SU-DHL-6 (cell line): ENCODE measurements around the gene GLOD4.
"Not testable (repeated sequence)": the region's sequence is repeated elsewhere in the genome, so short reads cannot be mapped to it uniquely, and the experiment has no call there.

Experiments
- H2AFZ ChIP-seq: fragments of 200-600 bp; sonication (generic); 2 replicates; pipeline ENCODE4 v1.6.1; 2014; ENCODE audit warnings: low read depth, mild to moderate bottlenecking, moderate library complexity, mixed read lengths, antibody characterized with exemption, low read length; ENCODE audit not compliant: severe bottlenecking
- H3F3A ChIP-seq: fragments of 200-600 bp; shearing (Covaris generic); 2 replicates; pipeline ENCODE4 v1.6.0; 2016; ENCODE audit warnings: antibody characterized with exemption, mild to moderate bottlenecking; ENCODE audit not compliant: insufficient read depth
- H3K27ac ChIP-seq: fragments of 200-600 bp; sonication (generic); 2 replicates; pipeline ENCODE4 v1.5.1; 2016; ENCODE audit warnings: low read depth, mild to moderate bottlenecking, low read length, moderate library complexity, mixed read lengths
- H3K27me3 ChIP-seq: fragments of 200-600 bp; sonication (generic), shearing (Covaris generic); 2 replicates; pipeline ENCODE4 v1.6.0; 2014; ENCODE audit warnings: mild to moderate bottlenecking, low read length
- H3K36me3 ChIP-seq: fragments of 200-600 bp; sonication (generic); 2 replicates; pipeline ENCODE4 v1.6.1; 2014; ENCODE audit warnings: mild to moderate bottlenecking, low read length, mixed read lengths
- H3K4me2 ChIP-seq: fragments of 300-600, 200-600 bp; shearing (Covaris generic), sonication (generic); 2 replicates; pipeline ENCODE4 v1.6.0; 2014; ENCODE audit warnings: low read length, low read depth, mild to moderate bottlenecking; ENCODE audit not compliant: poor library complexity, severe bottlenecking
- H3K4me3 ChIP-seq: fragments of 200-600 bp; sonication (generic); 2 replicates; pipeline ENCODE4 v1.5.1; 2014; ENCODE audit warnings: antibody characterized with exemption, low read length, mild to moderate bottlenecking, mixed read lengths; ENCODE audit not compliant: insufficient read depth, poor library complexity, severe bottlenecking
- H3K79me2 ChIP-seq: fragments of 200-600 bp; sonication (generic); 2 replicates; pipeline ENCODE4 v1.6.1; 2014; ENCODE audit warnings: mild to moderate bottlenecking, low read length, moderate library complexity; ENCODE audit not compliant: insufficient read depth
- H3K9ac ChIP-seq: fragments of 200-600 bp; sonication (generic); 2 replicates; pipeline ENCODE4 v1.7.0; 2014; ENCODE audit warnings: mild to moderate bottlenecking, low read length
- H3K9me2 ChIP-seq: fragments of 200-600 bp; sonication (generic); replicated peaks from 2 replicates; pipeline ENCODE4 v1.6.1; 2014; ENCODE audit warnings: low read length; ENCODE audit not compliant: insufficient read depth
- H3K9me3 ChIP-seq: fragments of 200-600 bp; sonication (generic); 2 replicates; pipeline ENCODE4 v1.6.1; 2014; ENCODE audit warnings: low read length, mixed read lengths; ENCODE audit not compliant: insufficient read depth
- H4K20me1 ChIP-seq: fragments of 200-600 bp; sonication (generic); 2 replicates; pipeline ENCODE4 v1.6.1; 2014; ENCODE audit warnings: low read depth, mild to moderate bottlenecking, antibody characterized with exemption, low read length, moderate library complexity, mixed read lengths
- EZH2phosphoT487 ChIP-seq: fragments of 200-600 bp; sonication (generic), shearing (Covaris generic); conservative IDR thresholded peaks from 2 replicates; pipeline ENCODE4 v1.6.1; 2018; ENCODE audit warnings: mild to moderate bottlenecking, antibody characterized with exemption, low read length, moderate library complexity, mixed read lengths
- TF ChIP-seq, protein P1 (sequence below): fragments of 200-600 bp; sonication (generic); IDR thresholded peaks from one replicate; pipeline ENCODE4 v1.5.1; 2017; ENCODE audit warnings: antibody characterized with exemption, mild to moderate bottlenecking, low read length, moderate library complexity; ENCODE audit not compliant: insufficient read depth, poor library complexity, severe bottlenecking

GLOD4 gene

DNA sequence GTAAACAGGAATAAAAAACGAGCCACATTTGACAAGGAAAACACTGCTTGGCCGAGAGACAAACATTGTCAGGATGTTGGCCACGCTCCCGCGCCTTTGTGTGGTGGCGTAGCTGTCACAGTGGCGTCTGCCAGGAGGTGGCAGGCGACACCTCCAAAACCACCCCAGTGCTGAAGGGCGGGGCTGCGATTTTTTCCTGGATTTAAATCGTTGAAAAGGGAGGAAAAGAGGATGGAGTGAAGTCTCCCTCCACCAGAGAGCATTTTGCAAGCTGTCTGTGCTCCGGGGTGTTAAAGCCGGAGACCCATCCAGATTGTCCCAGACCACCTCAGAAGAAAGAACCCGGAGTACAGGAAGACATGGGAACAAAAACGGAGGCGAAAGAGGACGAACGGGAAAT, 12.8 kb upstream of the GLOD4 start:
- no peaks in the 10 kb centered on the region for H3F3A ChIP-seq
- H3K9ac ChIP-seq: no peak overlapping the region
- H3K4me2 ChIP-seq: no peak overlapping the region
- H3K79me2 ChIP-seq: no peaks in the 10 kb centered on the region
- no peaks in the 10 kb centered on the region for H3K9me3 ChIP-seq
- no peak overlapping the region for H3K27ac ChIP-seq
- TF ChIP-seq, protein P1, sequence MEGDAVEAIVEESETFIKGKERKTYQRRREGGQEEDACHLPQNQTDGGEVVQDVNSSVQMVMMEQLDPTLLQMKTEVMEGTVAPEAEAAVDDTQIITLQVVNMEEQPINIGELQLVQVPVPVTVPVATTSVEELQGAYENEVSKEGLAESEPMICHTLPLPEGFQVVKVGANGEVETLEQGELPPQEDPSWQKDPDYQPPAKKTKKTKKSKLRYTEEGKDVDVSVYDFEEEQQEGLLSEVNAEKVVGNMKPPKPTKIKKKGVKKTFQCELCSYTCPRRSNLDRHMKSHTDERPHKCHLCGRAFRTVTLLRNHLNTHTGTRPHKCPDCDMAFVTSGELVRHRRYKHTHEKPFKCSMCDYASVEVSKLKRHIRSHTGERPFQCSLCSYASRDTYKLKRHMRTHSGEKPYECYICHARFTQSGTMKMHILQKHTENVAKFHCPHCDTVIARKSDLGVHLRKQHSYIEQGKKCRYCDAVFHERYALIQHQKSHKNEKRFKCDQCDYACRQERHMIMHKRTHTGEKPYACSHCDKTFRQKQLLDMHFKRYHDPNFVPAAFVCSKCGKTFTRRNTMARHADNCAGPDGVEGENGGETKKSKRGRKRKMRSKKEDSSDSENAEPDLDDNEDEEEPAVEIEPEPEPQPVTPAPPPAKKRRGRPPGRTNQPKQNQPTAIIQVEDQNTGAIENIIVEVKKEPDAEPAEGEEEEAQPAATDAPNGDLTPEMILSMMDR: peak; percentile 44
- TF ChIP-seq EZH2phosphoT487: no peak
- no peak overlapping the region for H2AFZ ChIP-seq
- H3K9me2 ChIP-seq: no peaks in the 10 kb centered on the region
- no peak overlapping the region for H3K4me3 ChIP-seq
- H3K27me3 ChIP-seq: no peaks in the 10 kb centered on the region
- no peaks in the 10 kb centered on the region for H4K20me1 ChIP-seq
- no peaks in the 10 kb centered on the region for H3K36me3 ChIP-seq

GRCh38 chr17:792277-792676, 10.2 kb upstream of the GLOD4 start:
- no peaks in the 10 kb centered on the region for H3K36me3 ChIP-seq

GRCh38 chr17:791829-792228, 9.7 kb upstream of the GLOD4 start:
- Histone ChIP-seq H3K27me3 (no peaks in the 10 kb centered on the region), H3K9me2 (no peaks in the 10 kb centered on the region), H3K9me3 (no peaks in the 10 kb centered on the region), H4K20me1 (no peaks in the 10 kb centered on the region), H3K36me3 (no peaks in the 10 kb centered on the region), H3F3A (no peaks in the 10 kb centered on the region), H3K79me2 (no peaks in the 10 kb centered on the region), H3K9ac (no peak overlapping the region), H3K27ac (no peak overlapping the region), H2AFZ (no peak overlapping the region), H3K4me2 (no peak overlapping the region), H3K4me3 (no peak overlapping the region)
- TF ChIP-seq, protein P1: no peak
- TF ChIP-seq EZH2phosphoT487: no peak

More at GRCh38 chr17:792277-792676, 10.2 kb upstream of the GLOD4 start:
- Histone ChIP-seq H3K79me2 (no peaks in the 10 kb centered on the region), H3F3A (no peaks in the 10 kb centered on the region), H3K4me2 (no peak overlapping the region), H3K9ac (no peak overlapping the region), H3K27ac (no peak overlapping the region), H3K9me2 (no peaks in the 10 kb centered on the region), H2AFZ (no peak overlapping the region), H3K4me3 (no peak overlapping the region), H4K20me1 (no peaks in the 10 kb centered on the region), H3K27me3 (no peaks in the 10 kb centered on the region), H3K9me3 (no peaks in the 10 kb centered on the region)
- TF ChIP-seq, protein P1: no peak
- no peak for TF ChIP-seq EZH2phosphoT487

DNA sequence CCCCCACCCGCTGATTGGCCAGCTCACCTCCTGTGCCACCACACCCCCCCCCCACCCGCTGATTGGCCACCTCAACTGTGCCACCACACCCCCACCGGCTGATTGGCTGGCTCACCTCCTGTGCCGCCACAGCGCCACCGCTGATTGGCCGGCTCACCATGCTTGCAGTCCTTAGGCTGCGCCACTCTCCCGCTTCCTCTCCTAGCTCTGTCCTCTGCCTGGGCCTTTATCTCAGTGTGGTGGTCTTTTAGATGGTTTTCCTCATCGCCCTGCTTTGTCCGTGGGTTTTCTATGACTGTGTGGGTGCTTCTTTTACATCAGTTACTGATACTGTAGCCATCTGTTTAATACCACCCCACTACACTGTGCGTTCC, 8.8 kb upstream of the GLOD4 start:
- not testable (repeated sequence) for H3K79me2 ChIP-seq, H3K36me3 ChIP-seq, H3K27ac ChIP-seq, H3K27me3 ChIP-seq, H3K9ac ChIP-seq, H4K20me1 ChIP-seq, H3F3A ChIP-seq, H2AFZ ChIP-seq, H3K4me2 ChIP-seq, H3K4me3 ChIP-seq, H3K9me2 ChIP-seq, H3K9me3 ChIP-seq

DNA sequence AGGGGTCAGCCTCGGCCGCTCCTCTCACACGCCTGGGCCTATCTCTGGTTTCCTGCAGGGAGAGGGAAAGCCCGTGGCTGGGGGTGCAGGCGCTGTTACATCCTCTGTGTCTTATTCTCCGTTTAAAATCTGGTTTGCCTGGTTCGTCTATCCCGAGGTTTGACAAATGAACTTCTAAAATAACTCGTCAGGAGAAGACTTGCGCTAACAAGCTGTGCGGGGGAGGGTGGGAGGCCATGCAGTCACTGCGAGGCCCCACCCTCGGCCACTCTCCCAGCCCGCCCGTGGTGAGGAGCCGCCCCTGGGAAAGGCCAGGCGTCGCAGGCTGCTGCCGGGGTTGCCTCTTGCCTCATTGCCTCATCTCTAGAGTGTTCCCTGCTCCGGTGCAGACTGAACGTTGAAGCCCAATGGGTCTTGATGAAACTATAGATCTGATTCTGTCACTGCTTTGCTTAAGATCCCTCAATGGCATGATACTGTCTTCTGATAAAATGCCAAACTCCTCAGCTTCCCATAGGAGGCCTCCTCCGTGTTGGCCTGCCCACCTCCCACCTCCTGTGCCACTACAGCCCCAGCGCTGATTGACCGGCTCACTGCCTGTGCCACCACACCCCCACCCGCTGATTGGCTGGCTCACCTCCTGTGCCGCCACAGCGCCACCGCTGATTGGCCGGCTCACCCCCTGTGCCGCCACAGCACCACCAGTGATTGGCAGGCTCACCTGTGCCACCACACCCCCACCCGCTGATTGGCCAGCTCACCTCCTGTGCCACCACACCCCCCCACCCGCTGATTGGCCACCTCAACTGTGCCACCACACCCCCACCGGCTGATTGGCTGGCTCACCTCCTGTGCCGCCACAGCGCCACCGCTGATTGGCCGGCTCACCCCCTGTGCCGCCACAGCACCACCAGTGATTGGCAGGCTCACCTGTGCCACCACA, 8.1 kb upstream of the GLOD4 start:
- not testable (repeated sequence) for H3K36me3 ChIP-seq, H3K9me2 ChIP-seq, H3K27me3 ChIP-seq, H2AFZ ChIP-seq, H3K4me3 ChIP-seq, H3K4me2 ChIP-seq, H3K79me2 ChIP-seq, H4K20me1 ChIP-seq, H3F3A ChIP-seq, H3K27ac ChIP-seq, H3K9me3 ChIP-seq, H3K9ac ChIP-seq
